ENCODE data around the gene HOXA2.
A peak's percentile ranks its signal among the peaks of the same experiment; 100 is the strongest.

Gene HOXA2

DNA sequence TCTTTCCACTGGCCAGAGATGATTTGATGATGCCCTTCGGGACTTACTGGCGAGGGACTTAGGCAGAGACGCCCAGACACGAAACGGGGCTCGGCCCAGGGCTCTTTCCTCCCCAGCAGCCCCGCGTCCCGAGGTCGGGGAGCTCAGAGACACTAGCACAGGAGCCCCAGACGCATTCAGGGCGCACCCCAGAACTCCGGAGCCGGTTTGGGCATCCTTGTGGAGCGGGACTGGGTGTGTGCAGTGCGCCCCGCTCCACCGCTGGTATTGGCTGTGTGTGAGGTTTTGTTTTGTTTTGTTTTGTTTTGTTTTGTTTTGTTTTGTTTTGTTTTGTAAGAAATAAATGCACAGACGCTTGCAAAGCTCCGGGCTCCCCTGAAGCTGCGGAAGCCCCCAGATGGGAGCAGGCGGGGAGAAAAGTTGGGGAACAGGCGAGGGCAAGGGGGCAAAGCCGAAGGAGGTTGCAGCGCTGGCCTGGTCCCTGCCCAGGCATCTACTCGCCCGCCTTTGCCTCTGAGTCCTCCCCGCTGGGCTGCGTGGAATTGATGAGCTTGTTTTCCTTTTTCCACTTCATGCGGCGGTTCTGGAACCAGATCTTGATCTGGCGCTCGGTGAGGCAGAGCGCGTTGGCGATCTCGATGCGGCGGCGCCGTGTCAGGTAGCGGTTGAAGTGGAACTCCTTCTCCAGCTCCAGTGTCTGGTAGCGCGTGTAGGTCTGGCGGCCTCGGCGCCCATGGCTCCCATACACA, 42.9 kb upstream of the HOXA2 start:
- H2AK5ac ChIP-seq (ENCODE audit: low read length, severe bottlenecking) = no peak overlapping the region
- no peak overlapping the region for H3K23ac ChIP-seq (ENCODE audit: low read length in 2 of 2)
- H4K91ac ChIP-seq (ENCODE audit: low read length) = no peak overlapping the region
- H3K4ac ChIP-seq (ENCODE audit: low read depth in 1 of 2, low read length in 2 of 2) = no peak overlapping the region
- H3K9me3 ChIP-seq (ENCODE audit: control insufficient read depth, low read length) = no peaks in the 10 kb centered on the region
- H2BK12ac ChIP-seq (ENCODE audit: low read length in 2 of 2) = no peak overlapping the region
- H3K4me1 ChIP-seq (ENCODE audit: control insufficient read depth, insufficient read depth, low read depth, low read length) = peaks cover 11% of the 10 kb centered on the region
- H2BK15ac ChIP-seq (ENCODE audit: low read depth, poor library complexity, severe bottlenecking) = no peak overlapping the region
- peak overlapping the region in 1 of 2 experiments; percentile 82 for H3K4me3 ChIP-seq (ENCODE audit: insufficient read depth in 1 of 2, low read depth in 1 of 2, low read length in 2 of 2)
- no peak overlapping the region for H2AFZ ChIP-seq (ENCODE audit: low read depth, low read length)
- no peak for DNase-seq
- no peak overlapping the region for H2BK5ac ChIP-seq (ENCODE audit: low read depth, low read length, poor library complexity, severe bottlenecking)
- no peak overlapping the region for H3K27ac ChIP-seq (ENCODE audit: low read length, poor library complexity, severe bottlenecking)
- H3K18ac ChIP-seq (ENCODE audit: low read depth in 1 of 2, low read length in 2 of 2) = no peak overlapping the region
- peak overlapping the region; percentile 90 for H3K9ac ChIP-seq (ENCODE audit: low read length)
- no peak overlapping the region for H2BK120ac ChIP-seq (ENCODE audit: low read depth, low read length)
- H3K79me1 ChIP-seq (replicated peaks; ENCODE audit: low read length, poor library complexity, severe bottlenecking) = peaks cover 18% of the 10 kb centered on the region
- H3K14ac ChIP-seq (ENCODE audit: low read length in 2 of 2) = no peak overlapping the region
- H4K8ac ChIP-seq (ENCODE audit: low read length) = no peak overlapping the region
- no peak overlapping the region for H3K4me2 ChIP-seq (ENCODE audit: low read length, poor library complexity, severe bottlenecking)
- H3K27me3 ChIP-seq (ENCODE audit: control insufficient read depth in 1 of 2, insufficient read depth in 1 of 2, low read length in 2 of 2) = peaks cover 0 to 13% of the 10 kb centered on the region in 2 experiments
- H3K36me3 ChIP-seq (ENCODE audit: control insufficient read depth in 1 of 2, insufficient read depth in 2 of 2, low read depth in 1 of 2, low read length in 2 of 2) = peaks cover 14 to 33% of the 10 kb centered on the region in 2 experiments
- 83% methylated on average over 47 of the region's 47 CpGs for WGBS

DNA sequence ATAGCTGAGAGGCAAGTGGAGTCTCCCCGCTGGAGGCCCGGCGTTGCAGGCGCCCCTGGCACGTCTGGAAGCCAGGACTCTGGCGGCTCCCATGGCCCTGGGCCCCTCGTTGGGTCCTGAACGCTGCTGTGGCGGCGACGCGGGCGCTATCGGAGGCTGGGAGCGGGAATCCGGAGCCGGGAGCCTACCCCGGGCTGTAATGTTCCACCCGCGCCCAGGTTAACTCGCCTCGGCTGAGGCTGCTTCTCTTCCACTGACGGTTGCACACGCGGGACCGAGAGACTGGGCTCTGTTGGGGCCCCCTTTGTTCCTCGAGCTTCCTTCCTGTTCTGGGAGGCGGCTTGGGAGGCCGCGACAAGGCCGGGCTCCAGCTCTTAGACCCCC, 42.3 kb upstream of the HOXA2 start:
- H3K79me1 ChIP-seq (replicated peaks; ENCODE audit: low read length, poor library complexity, severe bottlenecking) = peaks cover 16% of the 10 kb centered on the region

DNA sequence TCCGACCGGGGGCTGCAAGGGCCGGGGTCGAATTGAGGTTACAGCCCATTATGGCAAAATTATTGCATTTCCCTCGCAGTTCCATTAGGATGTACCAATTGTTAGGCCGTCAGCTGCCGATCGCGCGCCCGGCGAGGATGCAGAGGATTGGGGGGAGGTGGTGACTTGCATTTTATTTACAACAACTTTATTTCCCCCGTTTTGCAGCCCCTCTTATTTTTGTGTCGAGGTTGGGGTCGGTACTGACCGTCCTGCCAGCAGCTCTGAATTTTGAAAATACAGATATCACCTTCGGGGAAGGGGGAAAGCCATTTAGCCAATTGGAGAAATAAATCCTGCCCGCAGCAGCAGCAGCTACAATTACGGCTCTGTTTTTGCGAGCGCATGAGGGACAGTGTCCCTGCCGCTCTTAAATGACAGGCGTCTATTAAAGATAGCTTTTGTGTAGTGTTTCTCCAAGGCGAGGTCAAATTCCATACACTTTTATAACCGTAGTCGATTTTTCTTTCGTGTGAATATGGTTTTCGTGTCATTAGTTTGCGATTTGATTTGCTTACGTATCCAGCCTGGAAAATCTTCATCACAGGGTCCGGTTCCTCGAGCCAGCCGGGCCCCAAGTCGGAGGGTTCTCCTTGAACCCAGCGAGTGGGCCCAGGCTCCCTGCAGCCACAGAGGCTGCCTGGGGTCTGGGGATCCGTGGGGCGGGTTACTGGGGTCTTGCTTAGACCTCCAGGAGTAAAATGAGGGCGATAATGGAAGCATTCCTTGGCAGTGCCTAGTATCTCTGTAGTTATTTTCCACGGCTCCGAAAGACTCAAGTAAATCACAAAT, 41.7 kb upstream of the HOXA2 start:
- no peak overlapping the region for H2AK5ac ChIP-seq (ENCODE audit: low read length, severe bottlenecking)
- peak overlapping the region; percentile 30 for H2AFZ ChIP-seq (ENCODE audit: low read depth, low read length)
- no peak overlapping the region for H3K23ac ChIP-seq (ENCODE audit: low read length in 2 of 2)
- no peak overlapping the region for H4K8ac ChIP-seq (ENCODE audit: low read length)
- peaks cover 0 to 13% of the 10 kb centered on the region in 2 experiments for H3K27me3 ChIP-seq (ENCODE audit: control insufficient read depth in 1 of 2, insufficient read depth in 1 of 2, low read length in 2 of 2)
- H3K4me3 ChIP-seq (ENCODE audit: insufficient read depth in 1 of 2, low read depth in 1 of 2, low read length in 2 of 2) = peak overlapping the region in 1 of 2 experiments; percentile 82
- H3K14ac ChIP-seq (ENCODE audit: low read length in 2 of 2) = no peak overlapping the region
- 63% methylated on average over 32 of the region's 40 CpGs for WGBS
- no peak overlapping the region for H3K18ac ChIP-seq (ENCODE audit: low read depth in 1 of 2, low read length in 2 of 2)
- peaks cover 14 to 40% of the 10 kb centered on the region in 2 experiments for H3K36me3 ChIP-seq (ENCODE audit: control insufficient read depth in 1 of 2, insufficient read depth in 2 of 2, low read depth in 1 of 2, low read length in 2 of 2)
- H3K4me1 ChIP-seq (ENCODE audit: control insufficient read depth, insufficient read depth, low read depth, low read length) = peaks cover 11% of the 10 kb centered on the region
- peak overlapping the region; percentile 90 for H3K9ac ChIP-seq (ENCODE audit: low read length)
- DNase-seq = no peak
- no peak overlapping the region for H3K4ac ChIP-seq (ENCODE audit: low read depth in 1 of 2, low read length in 2 of 2)
- H2BK5ac ChIP-seq (ENCODE audit: low read depth, low read length, poor library complexity, severe bottlenecking) = no peak overlapping the region
- no peaks in the 10 kb centered on the region for H3K9me3 ChIP-seq (ENCODE audit: control insufficient read depth, low read length)
- H3K79me1 ChIP-seq (replicated peaks; ENCODE audit: low read length, poor library complexity, severe bottlenecking) = peaks cover 16% of the 10 kb centered on the region
- H4K91ac ChIP-seq (ENCODE audit: low read length) = no peak overlapping the region
- peak overlapping the region; percentile 49 for H3K4me2 ChIP-seq (ENCODE audit: low read length, poor library complexity, severe bottlenecking)
- H2BK15ac ChIP-seq (ENCODE audit: low read depth, poor library complexity, severe bottlenecking) = no peak overlapping the region
- H3K27ac ChIP-seq (ENCODE audit: low read length, poor library complexity, severe bottlenecking) = no peak overlapping the region
- H2BK12ac ChIP-seq (ENCODE audit: low read length in 2 of 2) = no peak overlapping the region
- H2BK120ac ChIP-seq (ENCODE audit: low read depth, low read length) = no peak overlapping the region

More for the DNA sequence above, 42.3 kb upstream of the HOXA2 start:
- H2BK15ac ChIP-seq (ENCODE audit: low read depth, poor library complexity, severe bottlenecking) = no peak overlapping the region
- WGBS = 63% methylated on average over 31 of the region's 31 CpGs
- peak overlapping the region in 1 of 2 experiments; percentile 82 for H3K4me3 ChIP-seq (ENCODE audit: insufficient read depth in 1 of 2, low read depth in 1 of 2, low read length in 2 of 2)
- H3K4me2 ChIP-seq (ENCODE audit: low read length, poor library complexity, severe bottlenecking) = no peak overlapping the region
- H3K9ac ChIP-seq (ENCODE audit: low read length) = peak overlapping the region; percentile 90
- H3K27me3 ChIP-seq (ENCODE audit: control insufficient read depth in 1 of 2, insufficient read depth in 1 of 2, low read length in 2 of 2) = peaks cover 0 to 13% of the 10 kb centered on the region in 2 experiments
- H3K36me3 ChIP-seq (ENCODE audit: control insufficient read depth in 1 of 2, insufficient read depth in 2 of 2, low read depth in 1 of 2, low read length in 2 of 2) = peaks cover 14 to 38% of the 10 kb centered on the region in 2 experiments
- H3K4me1 ChIP-seq (ENCODE audit: control insufficient read depth, insufficient read depth, low read depth, low read length) = peaks cover 11% of the 10 kb centered on the region
- no peak overlapping the region for H2AFZ ChIP-seq (ENCODE audit: low read depth, low read length)
- no peak overlapping the region for H3K23ac ChIP-seq (ENCODE audit: low read length in 2 of 2)
- no peak overlapping the region for H3K27ac ChIP-seq (ENCODE audit: low read length, poor library complexity, severe bottlenecking)
- no peaks in the 10 kb centered on the region for H3K9me3 ChIP-seq (ENCODE audit: control insufficient read depth, low read length)
- H4K91ac ChIP-seq (ENCODE audit: low read length) = no peak overlapping the region
- no peak overlapping the region for H2BK120ac ChIP-seq (ENCODE audit: low read depth, low read length)
- no peak overlapping the region for H3K18ac ChIP-seq (ENCODE audit: low read depth in 1 of 2, low read length in 2 of 2)
- no peak for DNase-seq
- H2AK5ac ChIP-seq (ENCODE audit: low read length, severe bottlenecking) = no peak overlapping the region
- no peak overlapping the region for H3K14ac ChIP-seq (ENCODE audit: low read length in 2 of 2)
- no peak overlapping the region for H4K8ac ChIP-seq (ENCODE audit: low read length)
- H2BK5ac ChIP-seq (ENCODE audit: low read depth, low read length, poor library complexity, severe bottlenecking) = no peak overlapping the region
- no peak overlapping the region for H2BK12ac ChIP-seq (ENCODE audit: low read length in 2 of 2)
- no peak overlapping the region for H3K4ac ChIP-seq (ENCODE audit: low read depth in 1 of 2, low read length in 2 of 2)

All from mesenchymal stem cell (in vitro differentiated cells and primary cell).